HepG2 (cell line): ENCODE measurements around the gene STYXL1. TPM values are rescaled to one million over a fixed set of nuclear protein-coding genes. Genes with fewer than 3 reads are reported as not detected.

Source experiments
- ZNF256 ChIP-seq: sonication (generic); formaldehyde crosslinking; conservative IDR thresholded peaks from 2 replicates; pipeline ENCODE4 v1.4.0; 2020; ENCODE audit warnings: missing genetic modification reagents
- ZNF543 ChIP-seq: sonication (generic); formaldehyde crosslinking; IDR thresholded peaks from 2 replicates; pipeline ENCODE4 v1.4.0; 2020; ENCODE audit warnings: mild to moderate bottlenecking, missing genetic modification reagents
- ZNF577 ChIP-seq: sonication (generic); formaldehyde crosslinking; IDR thresholded peaks from 2 replicates; pipeline ENCODE4 v1.4.0; 2020; ENCODE audit warnings: mild to moderate bottlenecking, low read depth, missing genetic modification reagents, borderline replicate concordance
- ZNF615 ChIP-seq: sonication (generic); formaldehyde crosslinking; IDR thresholded peaks from 2 replicates; pipeline ENCODE4 v1.5.0; 2020; ENCODE audit warnings: mild to moderate bottlenecking, missing genetic modification reagents, borderline replicate concordance
- polyA plus RNA-seq, 8 experiments: library from polyadenylated mRNA; depleted of rRNA in 3 of 8; stranded (reverse) in 7 of 8; unstranded in 1 of 8; fragments of >200 nt; fragmentation: Illumina TruSeq in 4 of 8; extraction: Trizol in 4 of 8; gene quantifications; 2 replicates each; pipeline versions ENCODE4 v1.2.1 to v1.2.3, GENCODE V29; 2011 to 2016; ENCODE audit warnings: low read depth in 4 of 8, missing spikeins in 1 of 8, mixed read lengths in 1 of 8; ENCODE audit not compliant: insufficient read depth in 1 of 8
- total RNA-seq, 5 experiments: library from RNA; depleted of rRNA; stranded (reverse); fragments of >200 nt; fragmentation: Illumina TruSeq; extraction: Trizol; gene quantifications; 2 replicates each; pipeline ENCODE4 v1.2.3, GENCODE V29; 2016; ENCODE audit warnings: low read depth in 1 of 5
- TF ChIP-seq, protein P1 (sequence below): sonication (generic); formaldehyde crosslinking; IDR thresholded peaks from 2 replicates; pipeline ENCODE4 v1.4.0; 2020; ENCODE audit warnings: missing genetic modification reagents, borderline replicate concordance
- TF ChIP-seq, protein P2 (sequence below): sonication (generic); IDR thresholded peaks from 2 replicates; pipeline ENCODE4 v1.6.1; 2016; ENCODE audit warnings: low read depth, borderline replicate concordance
- TF ChIP-seq, protein P3 (sequence below): sonication (generic); formaldehyde crosslinking; IDR thresholded peaks from 2 replicates; pipeline ENCODE4 v1.8.1; 2023; ENCODE audit warnings: mild to moderate bottlenecking, missing genetic modification reagents

Gene STYXL1
- total and polyA plus RNA-seq, 2 of the 13 experiments (the other 11 are each of a cell fraction or from before 2014, with no cell fraction given), result 23.9 to 38.3 TPM

DNA sequence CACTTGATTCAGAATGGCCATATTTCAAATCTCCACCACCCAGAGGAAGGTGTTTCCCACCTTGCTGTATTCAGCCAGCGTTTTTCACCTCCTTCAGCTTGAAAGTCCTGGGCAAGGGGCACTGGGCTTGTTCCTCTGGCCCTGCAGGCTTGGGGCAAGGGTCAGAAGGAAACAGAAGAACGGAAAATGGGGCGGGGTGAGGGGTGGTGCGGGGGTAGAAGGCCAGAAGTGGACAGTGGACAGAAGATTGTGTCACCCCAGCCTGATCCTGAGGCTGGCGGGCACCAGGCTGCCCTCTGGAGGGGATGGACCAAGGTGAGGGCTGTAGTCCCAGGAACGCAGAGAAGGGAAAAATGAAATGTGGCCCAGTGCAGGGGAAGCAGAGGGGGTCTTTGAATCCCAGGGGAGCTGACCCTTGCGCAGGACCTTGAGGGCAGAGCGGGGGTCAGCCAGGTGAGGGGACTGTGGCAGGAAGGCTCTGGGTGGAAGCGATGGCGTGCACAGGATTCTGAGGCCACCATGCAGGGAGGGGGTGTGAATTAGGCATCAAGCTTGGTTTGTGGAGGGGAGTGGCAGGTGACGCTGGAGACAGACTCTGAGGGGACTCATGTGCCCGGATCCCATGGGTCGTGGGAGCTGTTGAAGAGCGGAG, 76.4 kb downstream of the STYXL1 start (continued):
- no peak for TF ChIP-seq ZNF256 (CRISPR knock-in tag)
- TF ChIP-seq ZNF577, result no peak
- TF ChIP-seq, protein P1, sequence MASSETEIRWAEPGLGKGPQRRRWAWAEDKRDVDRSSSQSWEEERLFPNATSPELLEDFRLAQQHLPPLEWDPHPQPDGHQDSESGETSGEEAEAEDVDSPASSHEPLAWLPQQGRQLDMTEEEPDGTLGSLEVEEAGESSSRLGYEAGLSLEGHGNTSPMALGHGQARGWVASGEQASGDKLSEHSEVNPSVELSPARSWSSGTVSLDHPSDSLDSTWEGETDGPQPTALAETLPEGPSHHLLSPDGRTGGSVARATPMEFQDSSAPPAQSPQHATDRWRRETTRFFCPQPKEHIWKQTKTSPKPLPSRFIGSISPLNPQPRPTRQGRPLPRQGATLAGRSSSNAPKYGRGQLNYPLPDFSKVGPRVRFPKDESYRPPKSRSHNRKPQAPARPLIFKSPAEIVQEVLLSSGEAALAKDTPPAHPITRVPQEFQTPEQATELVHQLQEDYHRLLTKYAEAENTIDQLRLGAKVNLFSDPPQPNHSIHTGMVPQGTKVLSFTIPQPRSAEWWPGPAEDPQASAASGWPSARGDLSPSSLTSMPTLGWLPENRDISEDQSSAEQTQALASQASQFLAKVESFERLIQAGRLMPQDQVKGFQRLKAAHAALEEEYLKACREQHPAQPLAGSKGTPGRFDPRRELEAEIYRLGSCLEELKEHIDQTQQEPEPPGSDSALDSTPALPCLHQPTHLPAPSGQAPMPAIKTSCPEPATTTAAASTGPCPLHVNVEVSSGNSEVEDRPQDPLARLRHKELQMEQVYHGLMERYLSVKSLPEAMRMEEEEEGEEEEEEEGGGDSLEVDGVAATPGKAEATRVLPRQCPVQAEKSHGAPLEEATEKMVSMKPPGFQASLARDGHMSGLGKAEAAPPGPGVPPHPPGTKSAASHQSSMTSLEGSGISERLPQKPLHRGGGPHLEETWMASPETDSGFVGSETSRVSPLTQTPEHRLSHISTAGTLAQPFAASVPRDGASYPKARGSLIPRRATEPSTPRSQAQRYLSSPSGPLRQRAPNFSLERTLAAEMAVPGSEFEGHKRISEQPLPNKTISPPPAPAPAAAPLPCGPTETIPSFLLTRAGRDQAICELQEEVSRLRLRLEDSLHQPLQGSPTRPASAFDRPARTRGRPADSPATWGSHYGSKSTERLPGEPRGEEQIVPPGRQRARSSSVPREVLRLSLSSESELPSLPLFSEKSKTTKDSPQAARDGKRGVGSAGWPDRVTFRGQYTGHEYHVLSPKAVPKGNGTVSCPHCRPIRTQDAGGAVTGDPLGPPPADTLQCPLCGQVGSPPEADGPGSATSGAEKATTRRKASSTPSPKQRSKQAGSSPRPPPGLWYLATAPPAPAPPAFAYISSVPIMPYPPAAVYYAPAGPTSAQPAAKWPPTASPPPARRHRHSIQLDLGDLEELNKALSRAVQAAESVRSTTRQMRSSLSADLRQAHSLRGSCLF (CRISPR knock-in tag), result no peak
- TF ChIP-seq ZNF615 (CRISPR knock-in tag), result no peak
- no peak for TF ChIP-seq ZNF543 (CRISPR knock-in tag)
- TF ChIP-seq, protein P2, sequence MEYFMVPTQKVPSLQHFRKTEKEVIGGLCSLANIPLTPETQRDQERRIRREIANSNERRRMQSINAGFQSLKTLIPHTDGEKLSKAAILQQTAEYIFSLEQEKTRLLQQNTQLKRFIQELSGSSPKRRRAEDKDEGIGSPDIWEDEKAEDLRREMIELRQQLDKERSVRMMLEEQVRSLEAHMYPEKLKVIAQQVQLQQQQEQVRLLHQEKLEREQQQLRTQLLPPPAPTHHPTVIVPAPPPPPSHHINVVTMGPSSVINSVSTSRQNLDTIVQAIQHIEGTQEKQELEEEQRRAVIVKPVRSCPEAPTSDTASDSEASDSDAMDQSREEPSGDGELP, result no peak
- TF ChIP-seq, protein P3, sequence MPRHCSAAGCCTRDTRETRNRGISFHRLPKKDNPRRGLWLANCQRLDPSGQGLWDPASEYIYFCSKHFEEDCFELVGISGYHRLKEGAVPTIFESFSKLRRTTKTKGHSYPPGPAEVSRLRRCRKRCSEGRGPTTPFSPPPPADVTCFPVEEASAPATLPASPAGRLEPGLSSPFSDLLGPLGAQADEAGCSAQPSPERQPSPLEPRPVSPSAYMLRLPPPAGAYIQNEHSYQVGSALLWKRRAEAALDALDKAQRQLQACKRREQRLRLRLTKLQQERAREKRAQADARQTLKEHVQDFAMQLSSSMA (CRISPR knock-in tag), result no peak
- TF ChIP-seq, all 625 proteins: peak for 8
